GM19438 (cell line): Measurements from ENCODE around the gene RNFT2.

Source experiments
- ATAC-seq: cut with Tn5 transposase; IDR thresholded peaks from one replicate; pipeline ENCODE4 v1.9.1; 2021; ENCODE audit warnings: low read depth; ENCODE audit not compliant: unreplicated experiment

RNFT2 gene

DNA sequence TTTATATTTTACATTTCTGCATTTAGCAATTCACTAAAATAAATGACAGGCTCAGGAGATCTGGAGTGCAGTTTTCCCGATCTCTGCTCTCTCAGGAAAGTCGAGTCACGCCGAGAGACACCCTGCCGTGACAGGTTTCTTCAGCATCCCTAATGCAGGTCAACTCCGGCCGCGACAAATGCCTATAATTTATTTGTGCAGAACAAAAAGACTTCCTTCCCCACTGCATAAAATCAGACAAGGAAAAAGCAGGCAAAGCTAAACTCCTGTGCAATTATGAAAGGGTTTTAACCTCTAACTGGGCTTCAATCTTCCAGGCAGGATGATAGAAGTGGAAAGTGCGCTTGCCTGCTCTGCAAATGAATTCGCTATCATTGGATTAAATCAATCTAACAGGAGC lies 28.3 kb upstream of the RNFT2 start:
- no peak for ATAC-seq

GRCh38 chr12:116710370-116711150 lies 27.6 kb upstream of the RNFT2 start:
- no peak for ATAC-seq

DNA sequence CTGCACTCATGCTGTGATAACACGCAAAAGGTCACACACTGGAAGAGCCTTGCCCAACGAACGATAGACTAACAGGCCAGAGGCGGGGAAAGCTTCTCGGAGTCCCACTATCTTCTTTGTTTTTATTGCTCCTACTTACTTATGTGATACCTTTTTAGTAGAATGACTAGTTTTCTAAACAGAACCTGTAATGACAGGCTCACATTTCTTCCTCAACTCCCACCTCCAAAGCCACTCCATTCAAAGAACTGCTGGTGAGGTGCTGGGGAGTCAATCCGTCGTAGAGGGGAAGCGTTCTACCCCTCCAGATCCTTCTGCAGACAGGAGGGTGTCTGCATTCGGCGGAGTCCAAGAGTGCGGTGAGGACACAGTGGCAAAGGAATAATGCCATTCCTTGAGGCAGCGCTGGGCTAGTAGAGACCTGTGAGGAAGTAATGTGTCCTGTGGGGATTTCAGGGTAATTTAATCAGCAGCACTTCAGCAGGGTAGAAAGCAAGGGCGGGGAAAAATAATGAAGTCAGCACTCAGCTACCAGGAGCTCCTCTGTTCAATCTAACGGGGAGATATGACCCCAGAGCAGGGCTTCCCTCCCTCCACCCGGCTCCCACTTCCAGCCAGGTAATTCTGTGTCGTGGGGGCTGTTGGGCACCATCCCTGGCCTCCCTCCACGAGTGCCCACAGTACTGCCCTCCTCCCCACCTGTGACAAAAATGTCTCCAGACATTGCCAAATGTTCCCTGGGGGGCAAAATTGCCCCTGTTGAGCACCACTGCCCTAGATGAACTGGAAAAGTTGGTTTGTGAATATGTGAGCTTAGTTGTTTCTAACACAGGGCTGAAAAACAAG lies 25.4 kb upstream of the RNFT2 start:
- ATAC-seq = no peak

GRCh38 chr12:116713527-116713926 lies 24.6 kb upstream of the RNFT2 start:
- ATAC-seq = no peak

DNA sequence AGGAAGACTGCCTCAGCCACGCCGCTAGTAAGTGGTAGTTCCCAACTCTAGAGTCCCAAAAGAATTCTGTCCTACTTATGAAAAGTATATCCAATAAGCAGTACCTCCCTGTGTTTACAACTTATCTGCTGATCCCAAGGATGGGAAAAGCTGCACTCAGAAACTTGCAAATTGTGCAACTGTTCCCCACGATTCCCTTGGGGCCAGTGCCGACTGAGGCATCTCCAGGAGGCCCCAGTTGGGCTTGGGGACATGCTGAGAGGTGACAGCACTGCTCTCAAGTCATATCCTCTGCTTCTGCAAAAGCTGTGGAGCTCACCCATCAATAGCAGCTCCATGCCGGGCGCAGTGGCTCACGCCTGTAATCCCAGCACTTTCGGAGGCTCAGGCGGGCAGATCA lies 23.9 kb upstream of the RNFT2 start:
- no peak for ATAC-seq

GRCh38 chr12:116717466-116718437 lies 20.4 kb upstream of the RNFT2 start:
- ATAC-seq = no peak

DNA sequence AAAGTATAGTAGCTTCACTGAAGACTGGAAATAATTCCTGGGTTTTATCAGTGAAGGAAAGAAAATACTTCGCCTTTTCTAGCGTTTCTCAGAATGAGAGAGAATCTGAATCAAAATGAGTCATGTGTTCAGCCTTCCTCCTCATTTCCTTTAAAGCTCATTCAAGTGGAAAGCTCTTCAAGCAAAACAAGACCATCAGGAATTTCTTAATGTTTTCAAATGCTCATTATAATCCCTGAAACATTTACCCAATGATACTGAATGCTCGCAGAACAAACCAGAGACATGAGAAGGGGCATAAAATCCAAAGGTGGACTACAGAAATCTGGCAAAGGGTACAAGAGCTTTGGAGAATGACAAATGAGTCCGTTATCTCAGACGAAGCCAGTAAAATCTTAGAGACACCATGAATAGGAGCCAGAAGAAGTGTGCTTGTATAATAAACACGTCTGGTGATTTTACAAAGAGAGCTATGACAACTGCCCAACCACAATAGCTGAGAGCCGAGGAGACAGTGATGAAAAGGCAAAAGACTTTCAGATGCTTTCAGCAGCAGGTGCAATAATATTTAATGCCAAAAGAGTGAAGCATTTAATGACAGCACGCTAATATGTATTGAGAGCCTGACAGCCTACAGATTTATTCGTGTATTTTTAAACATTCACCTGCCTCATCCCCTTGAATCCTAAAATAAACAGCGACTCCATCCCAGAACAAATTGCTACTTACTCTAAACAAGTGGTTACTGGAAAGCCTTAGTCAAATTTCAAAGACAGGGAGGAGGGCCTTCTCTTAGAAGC lies 19.3 kb upstream of the RNFT2 start:
- ATAC-seq = no peak

DNA sequence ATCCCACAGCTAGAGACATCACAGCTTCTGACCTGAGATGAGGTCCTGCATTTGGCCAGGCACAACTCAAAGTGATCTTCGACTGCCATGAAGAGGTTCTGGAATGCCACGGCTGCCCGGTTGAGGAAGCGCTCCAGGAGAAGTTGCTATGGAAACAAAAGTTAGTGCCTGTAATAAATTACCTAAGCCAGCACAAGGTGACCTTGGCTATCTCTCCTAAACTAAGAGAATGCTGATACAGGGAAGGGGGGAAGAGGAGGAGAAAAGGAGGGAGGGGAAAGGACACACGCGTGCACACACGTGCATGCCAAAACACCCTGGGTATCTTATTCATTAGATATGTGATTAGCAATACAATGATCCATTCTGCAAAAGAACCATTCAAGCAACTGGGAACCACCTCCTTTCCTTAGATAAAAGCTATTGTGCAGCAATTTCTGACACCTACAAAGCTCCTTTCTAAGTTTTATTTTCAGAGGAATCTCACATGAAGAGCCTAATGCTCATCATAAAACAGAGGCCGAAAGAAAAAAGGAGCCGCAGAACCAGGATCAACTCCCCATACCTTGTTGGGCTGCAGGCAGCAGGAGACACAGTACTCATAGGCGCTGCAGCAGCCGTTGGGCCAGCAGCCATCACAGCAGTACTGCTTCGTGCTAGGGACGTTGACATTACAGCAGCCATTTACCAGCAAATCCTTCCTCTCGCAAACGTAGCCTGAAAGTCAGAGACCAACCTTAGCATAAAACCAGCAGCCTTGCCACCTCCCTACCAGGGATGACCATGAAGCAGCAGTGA lies 18.2 kb upstream of the RNFT2 start:
- no peak for ATAC-seq

GRCh38 chr12:116722245-116722644 lies 15.9 kb upstream of the RNFT2 start:
- ATAC-seq = no peak

GRCh38 chr12:116726694-116727093 lies 11.4 kb upstream of the RNFT2 start:
- no peak for ATAC-seq

DNA sequence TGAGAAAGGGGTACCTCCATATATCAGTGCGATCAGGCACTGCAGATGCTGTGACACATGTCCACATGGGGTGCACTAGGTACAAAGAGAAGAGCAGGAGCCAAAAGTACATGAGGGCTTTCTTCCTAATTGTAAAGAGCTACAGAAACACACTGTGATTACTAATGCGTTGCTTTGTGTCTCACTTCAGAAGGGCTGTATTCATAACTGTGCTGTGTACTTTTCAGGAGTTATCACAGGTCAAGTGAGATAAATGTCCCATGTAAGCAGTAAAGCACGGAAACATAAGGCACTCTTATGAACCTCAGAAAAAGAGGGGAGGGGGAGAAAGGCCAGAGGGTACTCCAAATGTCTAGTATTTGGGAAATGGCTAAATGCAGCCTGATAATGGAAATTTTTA lies 10.9 kb upstream of the RNFT2 start:
- no peak for ATAC-seq

- no peak for ATAC-seq
Observed at GRCh38 chr12:116727891-116728290, 10.2 kb upstream of the RNFT2 start.

GRCh38 chr12:116731801-116732200 lies 6.3 kb upstream of the RNFT2 start:
- ATAC-seq = no peak

GRCh38 chr12:116734156-116734768 lies 3.9 kb upstream of the RNFT2 start:
- no peak for ATAC-seq

- no peak for ATAC-seq
Observed at GRCh38 chr12:116735084-116735483, 3.0 kb upstream of the RNFT2 start.

DNA sequence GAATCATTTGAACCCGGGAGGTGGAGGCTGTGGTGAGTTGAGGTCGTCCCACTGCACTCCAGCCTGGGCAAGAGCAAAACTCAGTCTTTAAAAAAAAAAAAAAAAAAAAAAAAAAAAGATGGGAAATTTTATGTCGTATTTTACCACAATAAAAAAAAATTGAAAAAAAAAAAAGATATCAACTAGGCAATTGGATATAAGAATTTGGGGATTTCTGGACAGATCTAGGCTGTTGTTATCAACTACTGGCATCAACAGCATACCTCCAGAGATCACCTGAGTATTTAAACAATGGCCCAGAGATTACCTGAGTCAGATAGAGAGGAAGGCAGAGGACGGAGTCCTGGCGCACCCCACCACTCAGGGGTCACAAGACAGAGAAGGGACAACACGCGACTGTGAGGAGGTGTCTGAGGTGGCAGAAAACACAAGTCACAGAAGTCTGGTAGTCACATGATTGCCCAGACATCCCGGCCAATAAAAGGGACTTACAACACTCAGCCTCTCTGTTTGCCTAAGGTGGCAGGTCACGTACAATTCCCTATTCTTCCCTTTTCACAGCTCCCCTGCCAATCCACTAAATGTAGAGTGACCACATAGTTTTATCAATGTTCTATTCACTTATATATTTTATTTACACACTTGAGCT lies 2.0 kb upstream of the RNFT2 start:
- no peak for ATAC-seq

DNA sequence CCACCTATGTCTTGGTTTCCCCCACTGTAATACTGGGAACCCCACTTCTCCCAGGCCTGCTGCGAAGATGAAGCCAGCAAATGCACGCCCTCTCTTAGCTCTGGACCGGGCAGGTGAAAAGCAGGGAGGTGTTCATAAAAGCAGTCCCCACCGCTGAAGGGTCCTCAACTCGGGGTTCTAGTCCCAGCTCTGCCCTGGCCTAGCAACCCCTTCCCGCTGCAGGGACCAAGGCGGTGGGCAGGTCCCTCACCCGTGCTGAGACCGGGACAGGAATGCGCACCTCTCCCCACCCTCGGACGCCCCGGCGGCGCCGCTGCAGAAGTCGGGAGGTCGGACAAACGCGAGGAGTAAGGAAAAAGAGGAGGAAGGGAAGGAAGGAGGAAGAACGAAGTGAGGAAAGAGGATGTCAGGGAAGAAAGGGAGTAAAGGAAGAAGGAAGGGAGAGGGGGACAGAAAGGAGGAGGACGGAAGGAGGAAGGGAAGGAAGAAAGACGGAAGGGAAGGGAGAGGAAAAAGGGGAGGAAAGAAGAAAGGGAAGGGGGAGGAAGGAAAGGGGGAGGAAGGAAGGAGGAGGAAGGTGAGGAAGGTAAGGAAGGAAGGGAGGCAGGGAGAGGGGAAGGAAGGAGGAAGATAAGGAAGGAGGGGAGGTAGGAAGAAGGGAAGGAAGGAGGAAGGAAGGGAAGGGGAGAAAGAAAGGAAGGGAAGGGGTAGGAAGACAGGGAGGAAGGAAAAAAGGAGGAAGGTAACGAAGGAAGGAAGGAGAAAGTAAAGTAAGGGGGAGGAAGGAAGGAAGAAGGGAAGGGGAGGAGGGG lies 947 bp upstream of the RNFT2 start:
- ATAC-seq = no peak
